Hepatic stellate cell (primary cell): ENCODE measurements around the gene DNAJC12.
"Not testable (repeated sequence)": the region's sequence is repeated elsewhere in the genome, so short reads cannot be mapped to it uniquely, and the experiment has no call there.

ENCODE experiments used
- DNase-seq: peaks from one replicate; pipeline ENCODE4 v3.0.0; 2011; ENCODE audit warnings: low spot score

The DNAJC12 gene

GRCh38 chr10:67839951-67840350 lies 2.0 kb upstream of the DNAJC12 start:
- DNase-seq = no peak

- not testable (repeated sequence) for DNase-seq
These were observed 1.5 kb upstream of the DNAJC12 start for GRCh38 chr10:67839511-67839910.

GRCh38 chr10:67836972-67837371 lies 1.0 kb downstream of the DNAJC12 start:
- no peak for DNase-seq

GRCh38 chr10:67836488-67836887 lies 1.5 kb downstream of the DNAJC12 start:
- no peak for DNase-seq

- DNase-seq = not testable (repeated sequence)
These were observed 2.2 kb downstream of the DNAJC12 start for GRCh38 chr10:67835541-67836394.

- DNase-seq = no peak
These were observed 3.6 kb downstream of the DNAJC12 start for GRCh38 chr10:67834375-67834774.

GRCh38 chr10:67827811-67828210 lies 10.2 kb downstream of the DNAJC12 start:
- no peak for DNase-seq

- DNase-seq = peak; percentile 21
These were observed 18.2 kb downstream of the DNAJC12 start for GRCh38 chr10:67819768-67820204.

- no peak for DNase-seq
These were observed 19.7 kb downstream of the DNAJC12 start for GRCh38 chr10:67818323-67818722.

GRCh38 chr10:67816719-67817118 lies 21.3 kb downstream of the DNAJC12 start:
- no peak for DNase-seq

GRCh38 chr10:67815571-67816059 lies 22.4 kb downstream of the DNAJC12 start:
- DNase-seq = no peak

- no peak for DNase-seq
These were observed 26.0 kb downstream of the DNAJC12 start for GRCh38 chr10:67812007-67812406.

GRCh38 chr10:67809107-67809506 lies 28.9 kb downstream of the DNAJC12 start:
- DNase-seq = no peak

- DNase-seq = no peak
These were observed 29.3 kb downstream of the DNAJC12 start for GRCh38 chr10:67808704-67809103.

- no peak for DNase-seq
These were observed 30.0 kb downstream of the DNAJC12 start for GRCh38 chr10:67807855-67808456.

- no peak for DNase-seq
These were observed 33.7 kb downstream of the DNAJC12 start for GRCh38 chr10:67804395-67804678.

GRCh38 chr10:67803588-67804394 lies 34.2 kb downstream of the DNAJC12 start:
- no peak for DNase-seq

- no peak for DNase-seq
These were observed 35.0 kb downstream of the DNAJC12 start for GRCh38 chr10:67802767-67803538.

- no peak for DNase-seq
These were observed 36.9 kb downstream of the DNAJC12 start for GRCh38 chr10:67801118-67801517.

- no peak for DNase-seq
These were observed 43.0 kb downstream of the DNAJC12 start for GRCh38 chr10:67794909-67795460.

- DNase-seq = no peak
These were observed 43.7 kb downstream of the DNAJC12 start for GRCh38 chr10:67794256-67794655.

GRCh38 chr10:67793313-67793712 lies 44.7 kb downstream of the DNAJC12 start:
- no peak for DNase-seq
